HUES48 (cell line): ENCODE results near the gene ACTMAP.
A peak's percentile ranks its signal among the peaks of the same experiment; 100 is the strongest.

ENCODE experiments used
- H3K27ac ChIP-seq: one replicate; pipeline ENCODE4 v1.7.0; 2013; ENCODE audit warnings: low read depth, low read length, inconsistent platforms
- H3K27me3 ChIP-seq: 2 replicates; pipeline ENCODE4 v1.6.1; 2013; ENCODE audit warnings: mild to moderate bottlenecking, low read length; ENCODE audit not compliant: control insufficient read depth, insufficient read depth
- H3K36me3 ChIP-seq: 2 replicates; pipeline ENCODE4 v1.6.1; 2013; ENCODE audit warnings: low read length; ENCODE audit not compliant: control insufficient read depth, insufficient read depth
- H3K4me1 ChIP-seq: 2 replicates; pipeline ENCODE4 v1.6.1; 2013; ENCODE audit warnings: mild to moderate bottlenecking, low read length; ENCODE audit not compliant: control insufficient read depth, insufficient read depth
- H3K4me3 ChIP-seq: 2 replicates; pipeline ENCODE4 v1.5.1; 2013; ENCODE audit warnings: mild to moderate bottlenecking, low read depth, low read length
- H3K9ac ChIP-seq: 2 replicates; pipeline ENCODE4 v1.6.1; 2013; ENCODE audit warnings: mild to moderate bottlenecking, low read depth, low read length, moderate library complexity
- H3K9me3 ChIP-seq: 2 replicates; pipeline ENCODE4 v1.6.1; 2013; ENCODE audit warnings: low read length; ENCODE audit not compliant: control insufficient read depth, insufficient read depth

Gene ACTMAP

GRCh38 chr19:40750058-40750873, at the start of gene ACTMAP:
ACTMAP (minus strand) TSS chr19:40750477; CDS start chr19:40749803, 674 bp downstream.
- peaks cover 9% of the 10 kb centered on the region for H3K4me1 ChIP-seq
- H3K27ac ChIP-seq = peak within 1 kb of the TSS; percentile 100
- H3K36me3 ChIP-seq = peaks cover 22% of the 10 kb centered on the region
- no peaks in the 10 kb centered on the region for H3K27me3 ChIP-seq
- H3K9ac ChIP-seq = peak within 1 kb of the TSS; percentile 98
- H3K9me3 ChIP-seq = no peaks in the 10 kb centered on the region
- peak within 1 kb of the TSS; percentile 99 for H3K4me3 ChIP-seq

GRCh38 chr19:40799558-40800338, 49.5 kb upstream of the ACTMAP start:
- peaks cover 30% of the 10 kb centered on the region for H3K4me1 ChIP-seq
- H3K27me3 ChIP-seq = no peaks in the 10 kb centered on the region
- peaks cover 37% of the 10 kb centered on the region for H3K36me3 ChIP-seq
- H3K9me3 ChIP-seq = no peaks in the 10 kb centered on the region
- peak overlapping the region; percentile 97 for H3K4me3 ChIP-seq
- peak overlapping the region; percentile 93 for H3K27ac ChIP-seq
- peak overlapping the region; percentile 92 for H3K9ac ChIP-seq

GRCh38 chr19:40798683-40799557, 48.6 kb upstream of the ACTMAP start, which contains the start of gene EGLN2:
EGLN2 (plus strand) TSS chr19:40799191; CDS start chr19:40800573, 1,382 bp downstream.
- peaks cover 24% of the 10 kb centered on the region for H3K4me1 ChIP-seq
- H3K4me3 ChIP-seq = peak within 1 kb of the TSS; percentile 97
- peak within 1 kb of the TSS; percentile 94 for H3K27ac ChIP-seq

GRCh38 chr19:40797963-40798682, 47.8 kb upstream of the ACTMAP start:
- peak overlapping the region; percentile 94 for H3K27ac ChIP-seq
- peaks cover 28% of the 10 kb centered on the region for H3K36me3 ChIP-seq
- H3K9ac ChIP-seq = peak overlapping the region; percentile 82
- peaks cover 16% of the 10 kb centered on the region for H3K4me1 ChIP-seq
- no peaks in the 10 kb centered on the region for H3K9me3 ChIP-seq
- H3K4me3 ChIP-seq = peak overlapping the region; percentile 72
- H3K27me3 ChIP-seq = no peaks in the 10 kb centered on the region

More at GRCh38 chr19:40798683-40799557, 48.6 kb upstream of the ACTMAP start, which contains the start of gene EGLN2:
- no peaks in the 10 kb centered on the region for H3K9me3 ChIP-seq
- peaks cover 36% of the 10 kb centered on the region for H3K36me3 ChIP-seq
- H3K9ac ChIP-seq = peak within 1 kb of the TSS; percentile 92
- no peaks in the 10 kb centered on the region for H3K27me3 ChIP-seq

- Histone ChIP-seq H3K27ac (peak overlapping the region; percentile 94), H3K4me3 (no peak overlapping the region), H3K9me3 (no peaks in the 10 kb centered on the region), H3K27me3 (no peaks in the 10 kb centered on the region), H3K4me1 (peaks cover 10% of the 10 kb centered on the region), H3K9ac (no peak overlapping the region), H3K36me3 (peaks cover 21% of the 10 kb centered on the region)
Measured at GRCh38 chr19:40797166-40797962, 47.1 kb upstream of the ACTMAP start.

- H3K36me3 ChIP-seq = peaks cover 3% of the 10 kb centered on the region; the same call in 1 of the 2 replicates
Measured at GRCh38 chr19:40791996-40792395, 41.7 kb upstream of the ACTMAP start.

GRCh38 chr19:40791349-40791748, 41.1 kb upstream of the ACTMAP start:
- peaks cover 3% of the 10 kb centered on the region; the same call in 1 of the 2 replicates for H3K36me3 ChIP-seq
- H3K4me1 ChIP-seq = no peaks in the 10 kb centered on the region
- no peaks in the 10 kb centered on the region for H3K9me3 ChIP-seq
- H3K4me3 ChIP-seq = no peak overlapping the region
- H3K27me3 ChIP-seq = no peaks in the 10 kb centered on the region
- H3K27ac ChIP-seq = no peak overlapping the region
- H3K9ac ChIP-seq = no peak overlapping the region

More at GRCh38 chr19:40791996-40792395, 41.7 kb upstream of the ACTMAP start:
- H3K27ac ChIP-seq = no peak overlapping the region
- no peaks in the 10 kb centered on the region for H3K27me3 ChIP-seq
- H3K9me3 ChIP-seq = no peaks in the 10 kb centered on the region
- H3K4me3 ChIP-seq = no peak overlapping the region
- H3K9ac ChIP-seq = no peak overlapping the region
- no peaks in the 10 kb centered on the region for H3K4me1 ChIP-seq

- no peaks in the 10 kb centered on the region for H3K27me3 ChIP-seq
- H3K9ac ChIP-seq = no peak overlapping the region
- H3K4me1 ChIP-seq = no peaks in the 10 kb centered on the region
- H3K4me3 ChIP-seq = no peak overlapping the region
- H3K27ac ChIP-seq = no peak overlapping the region
- H3K9me3 ChIP-seq = no peaks in the 10 kb centered on the region
- peaks cover 3% of the 10 kb centered on the region; the same call in 1 of the 2 replicates for H3K36me3 ChIP-seq
Measured at GRCh38 chr19:40786060-40787037, 36.1 kb upstream of the ACTMAP start.

- no peaks in the 10 kb centered on the region for H3K4me1 ChIP-seq
- no peak overlapping the region for H3K9ac ChIP-seq
- H3K9me3 ChIP-seq = no peaks in the 10 kb centered on the region
- H3K27ac ChIP-seq = no peak overlapping the region
- H3K27me3 ChIP-seq = no peaks in the 10 kb centered on the region
- H3K36me3 ChIP-seq = peaks cover 3% of the 10 kb centered on the region; the same call in 1 of the 2 replicates
- no peak overlapping the region for H3K4me3 ChIP-seq
Measured at GRCh38 chr19:40785526-40785925, 35.2 kb upstream of the ACTMAP start.
